ENCODE results near the gene TANGO2.

DNA sequence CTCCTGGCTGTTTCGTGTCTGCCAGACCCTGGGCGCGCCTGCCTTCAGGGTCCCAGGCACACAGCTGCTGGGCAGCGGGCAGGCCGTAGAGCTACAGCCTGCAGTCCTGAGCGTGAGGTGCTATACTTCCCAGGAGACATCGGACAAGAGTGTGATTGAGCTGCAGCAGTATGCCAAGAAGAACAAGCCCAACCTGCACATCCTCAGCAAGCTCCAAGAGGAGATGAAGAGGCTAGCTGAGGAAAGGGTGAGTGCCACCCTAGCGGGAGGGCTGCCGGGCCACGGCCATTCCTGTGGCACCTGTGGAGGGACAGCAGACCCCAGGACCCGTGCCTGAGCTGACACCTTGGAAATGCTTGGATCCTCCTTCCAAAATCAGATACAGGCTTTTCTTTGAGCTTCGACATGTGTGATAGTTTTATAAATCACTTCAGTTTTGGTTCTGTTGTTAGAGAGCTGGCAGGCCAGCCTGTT is 87.9 kb downstream of the TANGO2 start:
- TF ChIP-seq, protein P1, sequence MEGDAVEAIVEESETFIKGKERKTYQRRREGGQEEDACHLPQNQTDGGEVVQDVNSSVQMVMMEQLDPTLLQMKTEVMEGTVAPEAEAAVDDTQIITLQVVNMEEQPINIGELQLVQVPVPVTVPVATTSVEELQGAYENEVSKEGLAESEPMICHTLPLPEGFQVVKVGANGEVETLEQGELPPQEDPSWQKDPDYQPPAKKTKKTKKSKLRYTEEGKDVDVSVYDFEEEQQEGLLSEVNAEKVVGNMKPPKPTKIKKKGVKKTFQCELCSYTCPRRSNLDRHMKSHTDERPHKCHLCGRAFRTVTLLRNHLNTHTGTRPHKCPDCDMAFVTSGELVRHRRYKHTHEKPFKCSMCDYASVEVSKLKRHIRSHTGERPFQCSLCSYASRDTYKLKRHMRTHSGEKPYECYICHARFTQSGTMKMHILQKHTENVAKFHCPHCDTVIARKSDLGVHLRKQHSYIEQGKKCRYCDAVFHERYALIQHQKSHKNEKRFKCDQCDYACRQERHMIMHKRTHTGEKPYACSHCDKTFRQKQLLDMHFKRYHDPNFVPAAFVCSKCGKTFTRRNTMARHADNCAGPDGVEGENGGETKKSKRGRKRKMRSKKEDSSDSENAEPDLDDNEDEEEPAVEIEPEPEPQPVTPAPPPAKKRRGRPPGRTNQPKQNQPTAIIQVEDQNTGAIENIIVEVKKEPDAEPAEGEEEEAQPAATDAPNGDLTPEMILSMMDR (IDR thresholded peaks at IDR 0.05; ENCODE audit: control extremely low read depth in 1 of 3, insufficient read depth in 1 of 3, low read depth in 1 of 3, low read length in 3 of 3), result no peak
- TF ChIP-seq POLR2AphosphoS5 (IDR thresholded peaks at IDR 0.05; ENCODE audit: low read depth, low read length) (no peak; the same call in 1 of the 2 replicates), MAX (IDR thresholded peaks at IDR 0.05) (no peak), USF2 (IDR thresholded peaks at IDR 0.05; ENCODE audit: low read length) (no peak), EZH2 (IDR thresholded peaks at IDR 0.05; ENCODE audit: low read depth, low read length, severe bottlenecking) (no peak), SP2 (IDR thresholded peaks at IDR 0.05; ENCODE audit: low read length) (no peak), TBP (IDR thresholded peaks at IDR 0.05; ENCODE audit: low read depth, low read length) (no peak), NANOG (IDR thresholded peaks at IDR 0.05; ENCODE audit: insufficient read depth, low read depth, low read length, poor library complexity, severe bottlenecking) (no peak), RAD21 (IDR thresholded peaks at IDR 0.05 in 1 of 2, conservative IDR thresholded peaks at IDR 0.05 in 1 of 2; ENCODE audit: low read depth in 2 of 2, low read length in 2 of 2) (no peak), EP300 (IDR thresholded peaks at IDR 0.05; ENCODE audit: borderline replicate concordance in 1 of 2, low read depth in 2 of 2, low read length in 2 of 2) (no peak), SAP30 (IDR thresholded peaks at IDR 0.05; ENCODE audit: insufficient read depth, insufficient replicate concordance, low read length) (no peak), CEBPB (IDR thresholded peaks at IDR 0.05; ENCODE audit: low read depth, low read length) (no peak)
- TF ChIP-seq, protein P2, sequence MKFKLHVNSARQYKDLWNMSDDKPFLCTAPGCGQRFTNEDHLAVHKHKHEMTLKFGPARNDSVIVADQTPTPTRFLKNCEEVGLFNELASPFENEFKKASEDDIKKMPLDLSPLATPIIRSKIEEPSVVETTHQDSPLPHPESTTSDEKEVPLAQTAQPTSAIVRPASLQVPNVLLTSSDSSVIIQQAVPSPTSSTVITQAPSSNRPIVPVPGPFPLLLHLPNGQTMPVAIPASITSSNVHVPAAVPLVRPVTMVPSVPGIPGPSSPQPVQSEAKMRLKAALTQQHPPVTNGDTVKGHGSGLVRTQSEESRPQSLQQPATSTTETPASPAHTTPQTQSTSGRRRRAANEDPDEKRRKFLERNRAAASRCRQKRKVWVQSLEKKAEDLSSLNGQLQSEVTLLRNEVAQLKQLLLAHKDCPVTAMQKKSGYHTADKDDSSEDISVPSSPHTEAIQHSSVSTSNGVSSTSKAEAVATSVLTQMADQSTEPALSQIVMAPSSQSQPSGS (IDR thresholded peaks at IDR 0.05; ENCODE audit: low read length), result no peak

All from H1 (cell line).